Endothelial cell of hepatic sinusoid (primary cell): Measurements from ENCODE around the gene FRY.

Experiments used
- in situ Hi-C: cut with HindIII; loops from 2 replicates; pipeline ENCODE4 v1.10.0; 2017; ENCODE audit warnings: low sequenced_read_pairs

The FRY gene

GRCh38 chr13:32252812-32253438 lies 221.4 kb downstream of the FRY start:
- in situ Hi-C loops = no loop called here

GRCh38 chr13:32253911-32254399 lies 222.4 kb downstream of the FRY start:
- in situ Hi-C loops = no loop called here

- in situ Hi-C loops = no loop called here
Observed at GRCh38 chr13:32254416-32254815, 222.8 kb downstream of the FRY start.

GRCh38 chr13:32254916-32255723 lies 223.5 kb downstream of the FRY start:
- in situ Hi-C loops = no loop called here

GRCh38 chr13:32255724-32256109 lies 224.1 kb downstream of the FRY start:
- in situ Hi-C loops = no loop called here

- in situ Hi-C loops = no loop called here
Observed at GRCh38 chr13:32256243-32256642, 224.7 kb downstream of the FRY start.

GRCh38 chr13:32257649-32258048 lies 226.1 kb downstream of the FRY start:
- in situ Hi-C loops = no loop called here

GRCh38 chr13:32259116-32259515 lies 227.5 kb downstream of the FRY start:
- in situ Hi-C loops = no loop called here

- in situ Hi-C loops = no loop called here
Observed at GRCh38 chr13:32261567-32261966, 230.0 kb downstream of the FRY start.

- in situ Hi-C loops = no loop called here
Observed at GRCh38 chr13:32262165-32262564, 230.6 kb downstream of the FRY start.

GRCh38 chr13:32262619-32263018 lies 231.0 kb downstream of the FRY start:
- in situ Hi-C loops = no loop called here

- in situ Hi-C loops = no loop called here
Observed at GRCh38 chr13:32264407-32264806, 232.8 kb downstream of the FRY start.

- in situ Hi-C loops = no loop called here
Observed at GRCh38 chr13:32265726-32266125, 234.2 kb downstream of the FRY start.

GRCh38 chr13:32266130-32266529 lies 234.6 kb downstream of the FRY start:
- in situ Hi-C loops = no loop called here

GRCh38 chr13:32267836-32268439 lies 236.4 kb downstream of the FRY start:
- in situ Hi-C loops = no loop called here

GRCh38 chr13:32272021-32272683 lies 240.6 kb downstream of the FRY start:
- in situ Hi-C loops = no loop called here

- in situ Hi-C loops = no loop called here
Observed at GRCh38 chr13:32277839-32278238, 246.3 kb downstream of the FRY start.

GRCh38 chr13:32278426-32278825 lies 246.9 kb downstream of the FRY start:
- in situ Hi-C loops = no loop called here

GRCh38 chr13:32281096-32281495 lies 249.5 kb downstream of the FRY start:
- in situ Hi-C loops = no loop called here

GRCh38 chr13:32282096-32282711 lies 250.6 kb downstream of the FRY start:
- in situ Hi-C loops = no loop called here
